ENCODE measurements around the gene FAM25G.
"Not testable (repeated sequence)": the region's sequence is repeated elsewhere in the genome, so short reads cannot be mapped to it uniquely, and the experiment has no call there.

GRCh38 chr10:47461261-47461687 is 30.2 kb downstream of the FAM25G start:
- TF ChIP-seq CTCF (IDR thresholded peaks at IDR 0.05; ENCODE audit: insufficient read depth, low read length, poor library complexity, severe bottlenecking); EZH2phosphoT487 (conservative IDR thresholded peaks at IDR 0.05; ENCODE audit: low read length): not testable (repeated sequence)
